22Rv1 (cell line): Measurements from ENCODE around the gene SLC35F4.

Experiments
- H3K27ac ChIP-seq: fragments of 450-650 bp; 2 replicates; pipeline ENCODE4 v1.5.1; 2017
- ZFX ChIP-seq: fragments of 450-650 bp; IDR thresholded peaks from 2 replicates; pipeline ENCODE4 v1.6.1; 2017; ENCODE audit warnings: antibody characterized with exemption, borderline replicate concordance
- TF ChIP-seq, protein P1 (sequence below): fragments of 450-650 bp; IDR thresholded peaks from 2 replicates; pipeline ENCODE4 v1.5.1; 2017; ENCODE audit warnings: mild to moderate bottlenecking

SLC35F4 gene

GRCh38 chr14:57707219-57707618 is 158.7 kb downstream of the SLC35F4 start:
- TF ChIP-seq ZFX, result no peak
- TF ChIP-seq, protein P1, sequence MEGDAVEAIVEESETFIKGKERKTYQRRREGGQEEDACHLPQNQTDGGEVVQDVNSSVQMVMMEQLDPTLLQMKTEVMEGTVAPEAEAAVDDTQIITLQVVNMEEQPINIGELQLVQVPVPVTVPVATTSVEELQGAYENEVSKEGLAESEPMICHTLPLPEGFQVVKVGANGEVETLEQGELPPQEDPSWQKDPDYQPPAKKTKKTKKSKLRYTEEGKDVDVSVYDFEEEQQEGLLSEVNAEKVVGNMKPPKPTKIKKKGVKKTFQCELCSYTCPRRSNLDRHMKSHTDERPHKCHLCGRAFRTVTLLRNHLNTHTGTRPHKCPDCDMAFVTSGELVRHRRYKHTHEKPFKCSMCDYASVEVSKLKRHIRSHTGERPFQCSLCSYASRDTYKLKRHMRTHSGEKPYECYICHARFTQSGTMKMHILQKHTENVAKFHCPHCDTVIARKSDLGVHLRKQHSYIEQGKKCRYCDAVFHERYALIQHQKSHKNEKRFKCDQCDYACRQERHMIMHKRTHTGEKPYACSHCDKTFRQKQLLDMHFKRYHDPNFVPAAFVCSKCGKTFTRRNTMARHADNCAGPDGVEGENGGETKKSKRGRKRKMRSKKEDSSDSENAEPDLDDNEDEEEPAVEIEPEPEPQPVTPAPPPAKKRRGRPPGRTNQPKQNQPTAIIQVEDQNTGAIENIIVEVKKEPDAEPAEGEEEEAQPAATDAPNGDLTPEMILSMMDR, result no peak

DNA sequence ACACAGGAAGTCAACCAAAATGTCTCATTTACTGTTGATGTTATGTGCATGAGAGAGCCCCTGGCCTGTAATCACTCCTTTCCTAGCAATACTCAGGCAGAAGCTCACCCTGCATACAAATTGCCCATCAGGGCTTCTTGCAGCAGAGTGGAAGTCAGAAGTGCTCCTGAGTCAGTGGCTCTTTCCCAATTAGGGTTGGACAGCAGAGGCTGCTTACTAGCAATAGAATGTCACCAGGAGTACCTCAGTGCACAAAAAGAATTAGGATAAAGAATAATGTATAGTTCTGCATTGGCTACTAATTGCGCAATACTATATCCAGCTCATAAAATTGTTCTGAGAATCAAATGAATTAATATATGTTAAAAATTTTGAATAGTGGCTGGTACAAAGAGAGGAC is 161.1 kb downstream of the SLC35F4 start:
- no peak overlapping the region for H3K27ac ChIP-seq
- no peak for TF ChIP-seq ZFX
- TF ChIP-seq, protein P1, result no peak

More at GRCh38 chr14:57707219-57707618, 158.7 kb downstream of the SLC35F4 start:
- no peak overlapping the region for H3K27ac ChIP-seq

GRCh38 chr14:57699947-57700346 is 165.9 kb downstream of the SLC35F4 start:
- no peak for TF ChIP-seq ZFX
- TF ChIP-seq, protein P1, result no peak
- H3K27ac ChIP-seq, result no peak overlapping the region

GRCh38 chr14:57692671-57693070 is 173.2 kb downstream of the SLC35F4 start:
- no peak overlapping the region for H3K27ac ChIP-seq
- TF ChIP-seq ZFX, result no peak
- TF ChIP-seq, protein P1, result peak; percentile 76

- TF ChIP-seq, protein P1, result no peak
- no peak for TF ChIP-seq ZFX
- H3K27ac ChIP-seq, result no peak overlapping the region
Observed at GRCh38 chr14:57687416-57687815, 178.5 kb downstream of the SLC35F4 start.

DNA sequence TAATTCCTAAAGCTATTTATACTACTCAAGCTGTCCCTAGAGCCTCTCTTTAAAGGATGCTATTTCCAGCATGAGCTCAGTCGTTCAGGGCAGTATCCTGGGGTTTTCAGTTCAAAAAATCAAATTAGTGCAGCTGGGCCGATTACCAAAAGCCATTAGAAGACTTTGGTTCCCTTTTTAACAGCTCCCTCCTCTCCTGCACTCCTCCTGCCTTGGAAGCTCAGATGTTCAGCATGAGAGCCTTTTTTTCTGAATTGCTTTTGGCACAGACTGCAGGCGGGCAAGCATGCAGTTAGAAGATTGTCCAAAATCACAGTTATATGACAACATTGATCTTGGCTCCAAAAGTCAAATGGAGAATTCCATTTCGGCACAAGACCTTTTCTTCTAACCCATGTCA is 179.6 kb downstream of the SLC35F4 start:
- TF ChIP-seq ZFX, result no peak
- TF ChIP-seq, protein P1, result no peak
- H3K27ac ChIP-seq, result no peak overlapping the region

DNA sequence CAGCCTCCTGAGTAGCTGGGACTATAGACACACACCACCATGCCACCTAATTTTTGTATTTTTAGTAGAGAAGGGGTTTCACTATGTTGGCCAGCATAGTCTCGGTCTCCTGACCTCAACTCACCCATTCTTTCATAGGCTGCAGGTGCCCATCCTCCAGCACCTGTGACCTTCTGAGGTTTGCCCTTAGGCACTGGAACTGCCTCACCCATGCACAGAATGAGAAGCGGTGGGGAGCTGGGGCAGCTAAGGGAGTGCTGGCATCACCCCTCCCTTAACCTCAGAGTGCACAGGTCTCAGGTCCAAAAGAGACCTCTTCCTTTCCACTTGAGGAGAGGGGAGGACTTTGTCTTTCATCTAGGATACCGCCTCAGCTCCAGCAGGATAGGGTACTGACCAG is 194.9 kb downstream of the SLC35F4 start:
- no peak for TF ChIP-seq ZFX
- TF ChIP-seq, protein P1, result no peak
- H3K27ac ChIP-seq, result no peak overlapping the region
